HepG2 (cell line): Measurements from ENCODE around the gene PRKCI. TPM values are rescaled to one million over a fixed set of nuclear protein-coding genes. Genes with fewer than 3 reads are reported as not detected.

Experiments
- ATAC-seq: fragments of 200-7000 bp; cut with Tn5 transposase; 3 replicates; pipeline ENCODE4 v1.9.1; 2020; ENCODE audit warnings: mild to moderate bottlenecking, moderate library complexity
- BruUV-seq: library from RNA; stranded (reverse); fragments of 400-500 nt; replicated peaks from 2 replicates; lab custom pipeline; 2021; lab: Mats Ljungman, UMichigan
- CTCF ChIA-PET: fragments of 300-600 bp; formaldehyde crosslinking; extraction: SDS; loops from one replicate; lab custom pipeline; 2021; ENCODE audit warnings: low total read pairs, inconsistent platforms, low intra/inter-chr PET ratio; lab: Yijun Ruan, JAX
- POLR2A ChIA-PET: fragments of 350-600 bp; sonication (Branson Sonifier 250); formaldehyde crosslinking; loops from one replicate; lab custom pipeline; 2020; ENCODE audit warnings: antibody characterized with exemption, inconsistent platforms; lab: Yijun Ruan, JAX
- DNase-seq: peaks from one replicate; pipeline ENCODE4 v3.0.0-alpha.2; 2015; ENCODE audit warnings: low spot score
- FAIRE-seq: peaks from 3 replicates; lab custom pipeline; 2011; peaks lifted over from hg19 to GRCh38; lab: Jason Lieb, UNC
- H2AFZ ChIP-seq: one replicate; pipeline ENCODE4 v1.6.1; 2011; ENCODE audit warnings: low read length, inconsistent platforms
- H3K27ac ChIP-seq: fragments of 300-600 bp; 3 replicates; pipeline ENCODE4 v1.8.0; 2011; ENCODE audit warnings: mixed run types, mild to moderate bottlenecking, mixed read lengths, low read length, inconsistent platforms; ENCODE audit not compliant: insufficient read depth; ENCODE audit errors: extremely low read length
- H3K27me3 ChIP-seq, 2 experiments: fragments of 200-600 bp in 1 of 2; 2 replicates in 1 of 2; 3 replicates in 1 of 2; pipeline versions ENCODE4 v1.6.0 to v1.8.0; 2011; ENCODE audit warnings: low read length in 2 of 2, mild to moderate bottlenecking in 2 of 2, moderate library complexity in 2 of 2, inconsistent platforms in 1 of 2; ENCODE audit not compliant: insufficient read depth in 2 of 2, control insufficient read depth in 1 of 2
- H3K36me3 ChIP-seq, 2 experiments: fragments of 200-600 bp in 1 of 2; replicated peaks in 1 of 2; 2 replicates in 1 of 2; 3 replicates in 1 of 2; pipeline versions ENCODE4 v1.5.1 to v1.8.0; 2011; ENCODE audit warnings: low read length in 2 of 2, inconsistent platforms in 1 of 2; ENCODE audit not compliant: insufficient read depth in 2 of 2, control insufficient read depth in 1 of 2
- H3K4me1 ChIP-seq: 2 replicates; pipeline ENCODE4 v1.5.1; 2012; ENCODE audit warnings: low read length, inconsistent platforms; ENCODE audit not compliant: insufficient read depth
- H3K4me2 ChIP-seq: 2 replicates; pipeline ENCODE4 v1.6.0; 2011; ENCODE audit warnings: low read depth, low read length, inconsistent platforms
- H3K4me3 ChIP-seq, 3 experiments: fragments of 200-600 bp in 1 of 3; sonication (generic), shearing (Covaris generic) in 1 of 3; replicated peaks in 1 of 3; 2 replicates each; pipeline ENCODE4 v1.5.1; 2011 to 2016; ENCODE audit warnings: low read length in 3 of 3, inconsistent platforms in 2 of 3, low read depth in 2 of 3, mild to moderate bottlenecking in 2 of 3, control low read depth in 1 of 3, mixed read lengths in 1 of 3; ENCODE audit not compliant: insufficient read depth in 1 of 3
- H3K79me2 ChIP-seq: one replicate; pipeline ENCODE4 v1.6.1; 2011; ENCODE audit warnings: low read length, inconsistent platforms; ENCODE audit not compliant: insufficient read depth
- H3K9ac ChIP-seq: 2 replicates; pipeline ENCODE4 v1.6.0; 2011; ENCODE audit warnings: mild to moderate bottlenecking, low read depth, low read length, inconsistent platforms; ENCODE audit not compliant: insufficient read depth
- H3K9me3 ChIP-seq: 2 replicates; pipeline ENCODE4 v1.5.1; 2012; ENCODE audit warnings: mild to moderate bottlenecking, low read length
- H4K20me1 ChIP-seq: 2 replicates; pipeline ENCODE4 v1.6.0; 2011; ENCODE audit warnings: inconsistent platforms, mild to moderate bottlenecking, low read length, moderate library complexity; ENCODE audit not compliant: insufficient read depth
- CSRNP1 ChIP-seq: sonication (generic); formaldehyde crosslinking; IDR thresholded peaks from 2 replicates; pipeline ENCODE4 v1.8.1; 2023; ENCODE audit warnings: mild to moderate bottlenecking, missing genetic modification reagents
- DPF2 ChIP-seq: sonication (generic); formaldehyde crosslinking; IDR thresholded peaks from 2 replicates; pipeline ENCODE4 v1.4.0; 2020; ENCODE audit warnings: mild to moderate bottlenecking, low read depth, missing genetic modification reagents, borderline replicate concordance
- HNRNPLL ChIP-seq: fragments of 200-400 bp; formaldehyde crosslinking; IDR thresholded peaks from 2 replicates; pipeline ENCODE4 v1.6.1; 2017; ENCODE audit warnings: mild to moderate bottlenecking, low read depth, low read length; ENCODE audit not compliant: poor library complexity, severe bottlenecking
- MED8 ChIP-seq: sonication (generic); formaldehyde crosslinking; IDR thresholded peaks from 2 replicates; pipeline ENCODE4 v1.8.1; 2023; ENCODE audit warnings: mild to moderate bottlenecking, missing genetic modification reagents; ENCODE audit not compliant: insufficient replicate concordance
- NONO ChIP-seq, 2 experiments: fragments of 450-650 bp in 1 of 2; sonication (generic) in 1 of 2; formaldehyde crosslinking in 1 of 2; IDR thresholded peaks in 1 of 2; conservative IDR thresholded peaks in 1 of 2; 2 replicates each; pipeline versions ENCODE4 v1.6.1 to v1.8.0; 2017 to 2022; ENCODE audit warnings: mild to moderate bottlenecking in 1 of 2, missing genetic modification reagents in 1 of 2, moderate library complexity in 1 of 2
- PRDM4 ChIP-seq: sonication (generic); formaldehyde crosslinking; IDR thresholded peaks from 2 replicates; pipeline ENCODE4 v1.9.0; 2021; ENCODE audit warnings: missing genetic modification reagents, borderline replicate concordance
- RFX5 ChIP-seq: IDR thresholded peaks from 2 replicates; pipeline ENCODE4 v1.6.1; 2011; ENCODE audit warnings: low read depth, low read length, improper control_type of control experiment
- TFDP1 ChIP-seq: IDR thresholded peaks from 2 replicates; pipeline ENCODE4 v1.6.1; 2016; ENCODE audit warnings: missing compliant biosample characterization, missing genetic modification reagents, borderline replicate concordance
- TOPORS ChIP-seq: sonication (generic); formaldehyde crosslinking; IDR thresholded peaks from 2 replicates; pipeline ENCODE4 v1.8.0; 2023; ENCODE audit warnings: mild to moderate bottlenecking, missing genetic modification reagents
- TP53 ChIP-seq: sonication (generic); formaldehyde crosslinking; conservative IDR thresholded peaks from 2 replicates; pipeline ENCODE4 v1.4.0; 2020; ENCODE audit warnings: missing genetic modification reagents
- YEATS2 ChIP-seq: sonication (generic); formaldehyde crosslinking; IDR thresholded peaks from 2 replicates; pipeline ENCODE4 v1.4.0; 2020; ENCODE audit warnings: missing genetic modification reagents, borderline replicate concordance
- ZBTB37 ChIP-seq: sonication (generic); formaldehyde crosslinking; IDR thresholded peaks from 2 replicates; pipeline ENCODE4 v1.4.0; 2020; ENCODE audit warnings: mild to moderate bottlenecking, missing genetic modification reagents
- ZFP1 ChIP-seq: IDR thresholded peaks from 2 replicates; pipeline ENCODE4 v1.6.1; 2016
- ZFP82 ChIP-seq: sonication (generic); formaldehyde crosslinking; IDR thresholded peaks from 2 replicates; pipeline ENCODE4 v1.5.1; 2020; ENCODE audit warnings: mild to moderate bottlenecking, missing genetic modification reagents, borderline replicate concordance
- ZKSCAN5 ChIP-seq: sonication (generic); formaldehyde crosslinking; IDR thresholded peaks from 2 replicates; pipeline ENCODE4 v1.5.1; 2020; ENCODE audit warnings: mild to moderate bottlenecking, missing genetic modification reagents
- ZNF264 ChIP-seq: sonication (generic); formaldehyde crosslinking; IDR thresholded peaks from 2 replicates; pipeline ENCODE4 v1.4.0; 2020; ENCODE audit warnings: missing genetic modification reagents
- ZNF607 ChIP-seq: sonication (generic); formaldehyde crosslinking; IDR thresholded peaks from 2 replicates; pipeline ENCODE4 v1.5.1; 2020; ENCODE audit warnings: missing genetic modification reagents, mild to moderate bottlenecking, borderline replicate concordance
- WGBS: methylation state at CpG from one replicate; pipeline ENCODE4 v1.1.6; 2017; ENCODE audit warnings: low lambda C conversion rate; 5-methylcytosine and 5-hydroxymethylcytosine counted together
- in situ Hi-C: cut with HindIII; loops from 2 replicates; pipeline ENCODE4 v1.10.0; 2017; ENCODE audit warnings: low pct_unique_long_range_greater_than_20kb; ENCODE audit not compliant: extremely low pct_ligation_motif_present
- intact Hi-C: fragments of 100-400 bp; cut with micrococcal nuclease; formaldehyde crosslinking; loops from one replicate; pipeline ENCODE4 v1.10.0; 2022; ENCODE audit not compliant: unreplicated experiment
- polyA plus RNA-seq, 8 experiments: library from polyadenylated mRNA; depleted of rRNA in 3 of 8; stranded (reverse) in 7 of 8; unstranded in 1 of 8; fragments of >200 nt; fragmentation: Illumina TruSeq in 4 of 8; extraction: Trizol in 4 of 8; gene quantifications; 2 replicates each; pipeline versions ENCODE4 v1.2.1 to v1.2.3, GENCODE V29; 2011 to 2016; ENCODE audit warnings: low read depth in 4 of 8, missing spikeins in 1 of 8, mixed read lengths in 1 of 8; ENCODE audit not compliant: insufficient read depth in 1 of 8
- total RNA-seq, 5 experiments: library from RNA; depleted of rRNA; stranded (reverse); fragments of >200 nt; fragmentation: Illumina TruSeq; extraction: Trizol; gene quantifications; 2 replicates each; pipeline ENCODE4 v1.2.3, GENCODE V29; 2016; ENCODE audit warnings: low read depth in 1 of 5

PRKCI gene
- total and polyA plus RNA-seq, 2 of the 13 experiments (the other 11 are each of a cell fraction or from before 2014, with no cell fraction given): 17.2 to 30.4 TPM

DNA sequence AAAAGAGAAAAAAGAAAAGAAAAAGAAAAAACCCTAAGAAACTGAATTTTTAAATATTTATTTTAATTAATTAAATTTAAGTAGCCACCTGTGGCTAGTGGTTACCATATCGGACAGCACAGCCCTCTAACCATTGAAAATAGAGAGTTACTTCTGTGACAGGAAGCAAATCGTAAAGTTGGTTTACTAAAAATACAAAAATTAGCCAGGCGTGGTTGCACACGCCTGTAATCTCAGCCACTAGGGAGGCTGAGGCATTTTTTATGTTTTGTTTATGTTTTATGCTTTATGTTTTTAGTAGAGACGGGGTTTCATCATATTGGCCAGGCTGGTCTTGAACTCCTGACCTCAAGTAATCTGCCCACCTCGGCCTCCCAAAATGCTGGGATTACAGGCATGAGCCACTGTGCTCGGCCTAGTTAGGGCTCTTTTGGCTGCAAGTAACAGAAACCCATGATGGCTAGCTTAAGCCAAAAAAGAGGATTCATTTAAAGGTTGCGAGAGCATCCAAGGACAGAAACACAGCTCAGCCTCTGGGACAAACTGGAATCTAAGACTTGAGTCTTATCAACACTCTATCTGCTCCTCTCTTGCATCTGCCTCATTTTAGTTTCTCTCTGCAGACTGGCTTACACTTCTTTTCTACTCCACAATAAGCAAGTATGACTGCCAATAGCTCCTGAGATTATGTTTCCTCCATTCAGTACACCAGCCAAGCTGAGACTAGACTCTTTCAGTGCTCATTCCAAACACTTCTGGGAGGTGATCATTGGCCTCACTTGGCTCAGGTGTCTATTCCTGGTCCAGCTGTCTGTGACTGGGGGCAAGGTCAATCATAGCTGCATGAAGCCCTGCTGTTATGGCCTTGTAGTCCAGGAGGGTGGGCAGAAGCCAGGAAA, 128.5 kb downstream of the PRKCI start:
- ChIA-PET CTCF (no interaction called here), POLR2A (no interaction called here)
- H3K4me2 ChIP-seq: no peak overlapping the region
- peaks cover 52% of the 10 kb centered on the region for H3K4me1 ChIP-seq
- no peaks in the 10 kb centered on the region for H3K79me2 ChIP-seq
- BruUV-seq: no TSS peak
- FAIRE-seq (peak; percentile 28), DNase-seq (no peak), ATAC-seq (peak; percentile 74)
- no peak overlapping the region for H3K4me3 ChIP-seq
- no peaks in the 10 kb centered on the region; a peak in 1 of 5 replicates for H3K27me3 ChIP-seq
- in situ Hi-C loops (no loop called here), intact Hi-C loops (no loop called here)
- H4K20me1 ChIP-seq: no peaks in the 10 kb centered on the region
- H3K9ac ChIP-seq: no peak overlapping the region
- H3K36me3 ChIP-seq: no peaks in the 10 kb centered on the region
- WGBS: 70% methylated on average over 8 of the region's 8 CpGs
- no peak overlapping the region for H2AFZ ChIP-seq
- no peaks in the 10 kb centered on the region for H3K9me3 ChIP-seq
- H3K27ac ChIP-seq: no peak overlapping the region
- no peak for TF ChIP-seq PRDM4 (CRISPR knock-in tag)
- no peak for TF ChIP-seq MED8 (CRISPR knock-in tag)
- TF ChIP-seq ZFP82 (CRISPR knock-in tag): no peak
- TF ChIP-seq TOPORS: no peak
- TF ChIP-seq YEATS2 (CRISPR knock-in tag): no peak
- no peak for TF ChIP-seq CSRNP1 (CRISPR knock-in tag)
- no peak for TF ChIP-seq DPF2 (CRISPR knock-in tag)
- no peak for TF ChIP-seq ZBTB37 (CRISPR knock-in tag)
- no peak for TF ChIP-seq RFX5
- TF ChIP-seq ZKSCAN5: peak; percentile 71; the same call in 1 of the 2 replicates
- no peak for TF ChIP-seq HNRNPLL
- no peak for TF ChIP-seq TP53 (CRISPR knock-in tag)
- TF ChIP-seq TFDP1 (CRISPR knock-in tag): no peak
- no peak for TF ChIP-seq ZNF264 (CRISPR knock-in tag)
- TF ChIP-seq ZNF607 (CRISPR knock-in tag): no peak
- TF ChIP-seq ZFP1: no peak
- TF ChIP-seq NONO (IDR thresholded peaks at IDR 0.05): no peak
- no peak for TF ChIP-seq NONO (CRISPR knock-in tag; conservative IDR thresholded peaks at IDR 0.05)
